SK-N-MC (cell line): ENCODE results near the gene KRT13.

Experiments
- EZH2 ChIP-seq: fragments of 200-600 bp; sonication (generic); IDR thresholded peaks from one replicate; pipeline ENCODE4 v1.6.1; 2017; ENCODE audit warnings: antibody characterized with exemption
- POLR2AphosphoS5 ChIP-seq: IDR thresholded peaks from 2 replicates; pipeline ENCODE4 v1.6.1; 2012; ENCODE audit warnings: mild to moderate bottlenecking, low read depth, low read length, borderline replicate concordance

GRCh38 chr17:41492771-41493170 is 12.6 kb downstream of the KRT13 start:
- TF ChIP-seq EZH2 (no peak), POLR2AphosphoS5 (no peak)
